HG03095 (cell line): Measurements from ENCODE around the gene PHKA2.
"Not testable (repeated sequence)": the region's sequence is repeated elsewhere in the genome, so short reads cannot be mapped to it uniquely, and the experiment has no call there.

Experiments used
- ATAC-seq: cut with Tn5 transposase; IDR thresholded peaks from one replicate; pipeline ENCODE4 v1.9.1; 2021; ENCODE audit warnings: moderate library complexity; ENCODE audit not compliant: unreplicated experiment

Gene PHKA2

DNA sequence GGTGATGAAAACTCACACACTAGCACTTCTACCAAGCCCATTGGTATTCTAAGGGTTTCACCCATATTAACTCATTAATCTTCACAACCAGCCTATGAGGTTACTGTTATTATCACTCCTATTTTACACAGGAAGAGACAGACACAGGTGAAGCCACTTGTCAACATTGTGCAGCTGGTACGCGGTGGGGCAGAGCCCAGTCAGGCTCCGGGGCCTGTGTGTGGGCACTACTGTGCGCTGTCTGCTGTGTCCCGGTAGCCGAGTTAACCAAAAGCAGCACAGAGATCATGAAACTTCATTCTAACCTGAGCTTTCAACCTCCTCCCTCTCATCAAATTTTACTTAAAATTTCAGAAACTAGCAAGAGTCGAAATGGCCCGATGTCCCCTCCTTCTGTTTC, 111.3 kb downstream of the PHKA2 start:
- no peak for ATAC-seq

DNA sequence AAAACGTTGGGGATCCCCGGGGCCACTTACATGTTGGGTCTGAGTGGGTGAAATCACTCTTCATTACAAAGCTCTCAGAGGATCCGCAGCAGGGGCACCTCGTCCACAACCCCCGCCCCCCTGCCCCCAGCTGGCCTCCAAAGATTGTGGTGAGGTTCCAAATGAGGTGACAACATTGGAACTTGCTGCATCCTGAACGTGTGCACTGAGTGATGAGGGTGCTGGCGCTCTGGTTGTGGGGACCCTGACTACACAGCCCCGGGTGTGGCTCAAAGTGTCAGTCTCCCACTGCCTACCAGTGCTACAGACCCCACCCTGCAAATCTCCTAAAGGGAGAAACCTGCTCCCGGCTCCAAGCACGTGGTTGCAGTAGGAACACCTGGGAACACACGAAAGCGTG, 111.9 kb downstream of the PHKA2 start:
- no peak for ATAC-seq

DNA sequence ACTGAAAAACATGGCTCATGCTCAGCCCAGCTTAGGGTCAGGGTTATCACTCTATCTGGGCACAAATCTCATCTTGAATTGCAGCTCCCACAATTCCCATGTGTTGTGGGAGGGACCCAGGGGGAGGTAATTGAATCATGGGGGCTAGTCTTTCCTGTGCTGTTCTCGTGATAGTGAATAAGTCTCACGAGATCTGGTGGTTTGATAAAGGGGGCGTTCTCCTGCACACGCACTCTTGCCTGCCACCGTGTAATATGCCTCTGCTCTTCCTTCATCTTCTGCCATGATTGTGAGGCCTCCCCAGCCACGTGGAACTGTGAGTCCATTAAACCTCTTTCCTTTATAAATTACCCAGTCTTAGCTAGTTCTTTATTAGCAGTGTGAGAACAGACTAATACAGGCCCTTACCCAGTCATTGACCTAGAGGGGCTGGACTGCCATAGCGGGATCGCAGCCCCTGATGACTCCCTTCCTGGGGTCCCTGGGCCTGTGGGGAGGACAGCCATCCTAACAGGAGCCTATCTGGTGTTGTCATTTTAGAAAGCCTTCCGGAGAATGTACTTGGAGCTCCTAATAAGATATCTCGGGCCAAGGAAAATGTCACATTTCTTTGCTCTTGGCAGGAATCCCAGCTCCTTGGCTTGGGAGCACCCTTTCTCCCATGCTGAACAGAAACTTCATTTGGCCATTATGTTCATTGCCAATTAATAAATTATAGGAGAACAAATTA, 112.6 kb downstream of the PHKA2 start:
- no peak for ATAC-seq

DNA sequence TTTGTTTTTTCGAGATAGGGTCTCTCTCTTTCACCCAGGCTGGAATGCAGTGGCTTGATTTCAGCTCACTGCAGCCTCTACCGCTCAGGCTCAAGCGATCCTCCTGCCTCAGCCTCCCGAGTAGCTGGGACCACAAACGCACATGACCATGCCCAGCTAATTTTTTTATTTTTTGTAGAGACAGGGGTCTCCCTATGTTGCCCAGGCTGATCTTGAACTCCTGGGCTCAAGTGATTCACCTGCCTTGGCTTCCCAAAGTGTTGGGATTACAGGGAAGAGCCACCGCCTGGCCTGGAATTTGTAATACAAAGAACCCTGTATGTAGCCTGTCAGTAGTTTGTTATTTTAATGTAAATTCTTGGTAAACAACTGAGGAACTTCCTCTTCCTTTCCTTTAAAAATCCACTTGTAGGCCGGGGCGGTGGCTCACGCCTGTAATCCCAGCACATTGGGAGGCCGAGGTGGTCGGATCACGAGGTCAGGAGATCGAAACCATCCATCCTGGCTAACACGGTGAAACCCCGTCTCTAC, 119.5 kb downstream of the PHKA2 start:
- no peak for ATAC-seq

DNA sequence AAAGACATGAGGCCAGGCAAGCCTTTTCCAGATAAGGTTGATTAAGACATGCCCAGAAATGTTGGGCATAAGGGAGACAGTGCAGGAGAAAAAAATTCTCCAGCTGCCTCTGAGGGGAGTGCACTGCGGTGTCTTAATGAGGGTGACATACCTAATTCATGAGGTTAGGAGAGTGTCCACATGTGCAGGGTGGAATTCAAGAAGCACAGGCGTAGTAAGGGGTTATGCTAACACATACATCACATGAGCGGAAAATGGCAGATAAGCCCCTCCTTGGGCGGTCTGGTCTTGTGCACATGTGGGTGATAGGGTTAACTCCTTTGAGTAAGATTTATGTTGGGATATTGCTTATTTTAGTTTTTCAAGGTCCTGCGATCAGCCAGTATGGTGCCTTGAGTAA, 122.4 kb downstream of the PHKA2 start:
- ATAC-seq = no peak

DNA sequence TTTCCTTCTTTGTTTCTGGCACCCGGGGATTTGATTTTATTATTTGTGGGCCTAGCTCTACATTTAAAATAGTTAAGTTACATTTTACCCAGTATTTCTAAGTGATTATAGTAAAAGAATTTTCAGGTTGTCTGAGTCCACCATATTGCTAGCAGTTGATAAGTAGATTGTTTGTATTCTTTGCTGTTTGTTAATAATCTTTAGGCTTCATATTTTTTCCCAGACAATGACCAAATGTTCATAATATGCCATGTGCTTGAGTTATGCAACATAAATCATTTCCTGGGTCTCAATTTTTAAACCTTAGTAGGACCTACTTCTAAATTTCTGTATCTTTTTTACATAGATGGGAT, 127.3 kb downstream of the PHKA2 start:
- no peak for ATAC-seq

DNA sequence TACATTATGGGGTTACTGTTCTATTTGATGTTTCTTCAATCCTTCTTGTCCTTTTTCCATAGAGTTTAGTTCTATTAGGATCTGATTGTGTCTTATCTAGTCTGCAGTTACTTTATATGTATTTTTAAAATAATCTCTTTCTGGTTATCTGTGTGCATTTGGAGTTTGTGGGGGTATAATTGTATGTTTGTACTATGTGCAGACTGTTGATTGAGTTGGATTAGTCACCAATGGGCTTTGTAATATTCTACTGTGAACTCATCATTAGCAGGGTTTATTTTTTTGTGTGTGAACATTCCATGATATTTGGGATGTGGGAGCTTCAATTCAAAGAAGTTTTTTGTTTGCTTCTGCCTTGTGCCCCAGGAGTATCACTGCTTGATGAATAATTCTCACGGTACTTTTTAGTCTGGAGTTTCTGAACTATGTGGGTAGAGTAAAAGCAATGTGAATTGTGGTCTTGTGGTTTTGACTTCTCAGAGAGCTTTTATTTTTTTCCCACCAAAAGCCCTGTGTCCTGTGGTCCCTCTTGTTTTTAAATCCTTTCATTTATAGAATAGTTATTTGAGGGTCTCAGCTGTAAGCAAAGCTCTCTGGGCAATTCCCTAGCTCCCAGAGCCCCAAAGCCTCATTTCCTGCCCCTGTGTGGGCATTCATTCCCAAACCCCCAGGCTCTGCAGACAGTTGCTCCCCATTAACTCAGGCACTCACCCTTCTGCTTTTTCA, 127.8 kb downstream of the PHKA2 start:
- peak; percentile 86 for ATAC-seq

DNA sequence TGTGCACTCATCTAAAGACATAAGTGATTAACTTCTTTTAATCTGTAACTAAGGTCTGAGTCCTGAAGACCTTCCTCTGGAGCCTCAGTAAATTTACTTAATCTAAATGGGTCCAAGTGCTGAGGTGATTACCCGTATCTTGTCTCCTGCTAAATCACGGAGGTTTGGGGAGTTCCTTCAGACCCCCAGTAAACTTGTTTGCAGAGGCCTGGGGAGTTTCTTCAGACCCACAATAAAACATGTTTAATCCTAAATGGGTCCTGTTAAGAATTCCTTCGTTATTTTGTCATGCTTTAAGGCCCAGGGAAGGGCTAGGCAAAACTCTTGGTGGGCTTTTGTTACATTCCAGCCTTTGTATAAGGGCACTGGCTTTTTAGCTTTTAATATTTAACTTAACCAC, 136.0 kb downstream of the PHKA2 start:
- not testable (repeated sequence) for ATAC-seq
